HUES64 (cell line): ENCODE data around the gene REPIN1.

Source experiments
- H3K27ac ChIP-seq: 2 replicates; pipeline ENCODE4 v1.7.0; 2013; ENCODE audit warnings: low read depth, low read length, inconsistent platforms
- H3K27me3 ChIP-seq: 2 replicates; pipeline ENCODE4 v1.6.1; 2013; ENCODE audit warnings: mild to moderate bottlenecking, low read length; ENCODE audit not compliant: insufficient read depth
- H3K36me3 ChIP-seq: 2 replicates; pipeline ENCODE4 v1.6.1; 2013; ENCODE audit warnings: mild to moderate bottlenecking, low read length; ENCODE audit not compliant: insufficient read depth
- H3K4me1 ChIP-seq: 2 replicates; pipeline ENCODE4 v1.6.1; 2013; ENCODE audit warnings: mild to moderate bottlenecking, low read length, moderate library complexity; ENCODE audit not compliant: insufficient read depth
- H3K4me3 ChIP-seq: 2 replicates; pipeline ENCODE4 v1.5.1; 2013; ENCODE audit warnings: mild to moderate bottlenecking, low read length, moderate library complexity
- H3K9ac ChIP-seq: 2 replicates; pipeline ENCODE4 v1.6.1; 2013; ENCODE audit warnings: mild to moderate bottlenecking, low read depth, low read length
- H3K9me3 ChIP-seq: 2 replicates; pipeline ENCODE4 v1.6.1; 2013; ENCODE audit warnings: low read depth, low read length; ENCODE audit not compliant: insufficient read depth
- WGBS: fragments of 150-250, 120-280 bp; methylation state at CpG from one replicate; pipeline ENCODE4 v1.1.7; 2013; ENCODE audit warnings: missing lambda C conversion rate; 5-methylcytosine and 5-hydroxymethylcytosine counted together

REPIN1 gene

GRCh38 chr7:150378115-150378852, 9.7 kb downstream of the REPIN1 start:
- H3K4me3 ChIP-seq: peak overlapping the region; percentile 77
- H3K36me3 ChIP-seq: peaks cover 14% of the 10 kb centered on the region
- 7% methylated on average over 32 of the region's 32 CpGs for WGBS
- H3K9ac ChIP-seq: peak overlapping the region; percentile 94
- H3K27me3 ChIP-seq: no peaks in the 10 kb centered on the region
- H3K9me3 ChIP-seq: no peaks in the 10 kb centered on the region
- peaks cover 62% of the 10 kb centered on the region for H3K4me1 ChIP-seq
- peak overlapping the region; percentile 99 for H3K27ac ChIP-seq

DNA sequence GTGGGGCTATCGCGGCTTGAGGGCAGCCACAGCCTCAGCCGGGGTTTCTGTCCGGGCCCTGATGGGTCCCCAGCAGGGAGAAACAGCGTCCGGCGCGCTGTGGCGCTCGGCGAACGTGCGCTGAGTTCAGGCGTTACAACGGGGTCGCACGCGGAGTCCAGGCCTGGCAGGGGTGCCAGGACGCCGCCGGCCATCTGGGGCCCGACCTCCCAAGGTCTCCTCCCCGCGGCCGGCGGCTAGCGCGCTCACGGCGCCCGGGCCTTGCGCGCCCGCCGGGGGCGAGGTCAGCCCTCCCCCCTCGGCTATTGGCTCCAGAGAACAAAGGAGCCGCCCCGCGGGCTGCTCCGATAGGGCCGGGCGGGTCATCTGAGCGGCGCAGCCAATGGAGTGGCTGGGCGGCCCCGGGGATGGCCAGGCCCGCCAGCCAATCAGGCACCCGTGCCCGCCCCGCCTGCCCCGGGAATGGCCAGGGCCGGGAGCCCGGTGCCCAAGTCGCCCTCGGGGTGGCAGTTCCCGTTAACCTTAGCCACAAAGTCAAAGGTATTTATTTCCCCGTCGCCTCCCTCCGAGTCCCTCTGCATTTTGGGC, 10.3 kb downstream of the REPIN1 start, which contains the start of gene ZNF775:
TSS of gene ZNF775 (plus strand) at position 478 of the 588 bp plus-strand sequence. CDS start 9,141 bp downstream, outside the sequence.
- Histone ChIP-seq H3K27ac (peak within 1 kb of the TSS; percentile 99), H3K9me3 (no peaks in the 10 kb centered on the region), H3K27me3 (no peaks in the 10 kb centered on the region), H3K9ac (peak within 1 kb of the TSS; percentile 94), H3K4me3 (peak within 1 kb of the TSS; percentile 77), H3K4me1 (peaks cover 61% of the 10 kb centered on the region), H3K36me3 (peaks cover 8% of the 10 kb centered on the region)
- WGBS: under 1% methylated on average over 60 of the region's 60 CpGs

DNA sequence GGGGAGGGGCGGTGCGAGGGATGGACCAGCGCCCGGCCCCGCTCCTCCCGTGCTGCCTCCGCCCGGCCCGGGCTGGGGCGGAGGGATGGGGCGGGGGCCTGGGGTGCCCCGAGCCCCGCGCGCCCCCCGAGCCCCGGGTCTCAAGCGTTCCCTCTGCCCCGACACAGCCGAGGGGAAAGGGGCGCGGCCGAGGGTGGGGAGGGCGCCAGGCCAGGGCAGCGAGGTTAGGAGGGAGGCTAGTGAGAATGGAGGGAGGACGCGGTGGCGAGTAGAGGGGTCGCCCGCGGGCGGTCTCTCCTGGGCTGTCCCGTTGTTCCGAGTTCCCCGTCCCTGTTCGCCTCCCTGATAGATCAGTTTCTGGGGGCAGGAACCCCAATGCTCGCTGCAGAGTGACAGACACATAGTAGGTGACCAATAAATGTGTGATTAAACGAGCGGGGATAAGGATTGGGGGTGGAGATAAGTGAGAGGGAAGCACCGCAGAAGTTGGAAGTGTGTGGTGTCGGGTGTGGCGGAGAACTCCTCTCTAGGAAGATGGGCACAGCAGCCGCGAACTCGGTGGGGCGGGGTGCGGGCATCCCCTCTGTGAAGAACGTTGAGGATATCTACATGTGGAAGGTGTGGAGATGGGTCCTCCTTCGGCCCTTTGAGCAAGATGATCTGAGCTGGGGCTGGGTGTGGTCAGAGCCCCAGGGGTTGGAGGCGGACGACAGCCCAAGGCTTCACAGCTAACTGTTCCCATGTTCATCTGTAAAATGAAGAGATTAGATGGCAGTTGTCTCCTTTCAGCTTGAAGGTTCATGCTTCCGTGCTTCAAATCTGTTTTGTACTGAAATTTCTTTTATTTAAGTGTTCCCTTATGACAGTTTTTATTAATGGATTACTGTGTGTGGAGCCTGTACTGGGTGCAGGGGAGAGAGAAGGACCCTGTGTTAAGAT, 11.1 kb downstream of the REPIN1 start:
- H3K4me1 ChIP-seq: peaks cover 68% of the 10 kb centered on the region
- under 1% methylated on average over 52 of the region's 52 CpGs for WGBS
- H3K4me3 ChIP-seq: peak overlapping the region; percentile 77
- H3K27ac ChIP-seq: peak overlapping the region; percentile 91
- peaks cover under 1% of the 10 kb centered on the region; the same call in 1 of the 2 replicates for H3K36me3 ChIP-seq
- no peaks in the 10 kb centered on the region for H3K9me3 ChIP-seq
- peak overlapping the region; percentile 80 for H3K9ac ChIP-seq
- H3K27me3 ChIP-seq: no peaks in the 10 kb centered on the region

GRCh38 chr7:150380463-150380862, 11.8 kb downstream of the REPIN1 start:
- Histone ChIP-seq H3K4me1 (peaks cover 76% of the 10 kb centered on the region), H3K9me3 (no peaks in the 10 kb centered on the region), H3K27ac (no peak overlapping the region), H3K4me3 (peak overlapping the region; percentile 77), H3K36me3 (peaks cover 1% of the 10 kb centered on the region; the same call in 1 of the 2 replicates), H3K27me3 (no peaks in the 10 kb centered on the region), H3K9ac (peak overlapping the region; percentile 80; the same call in 1 of the 2 replicates)
- WGBS: 64% methylated on average over 11 of the region's 11 CpGs

GRCh38 chr7:150381096-150381495, 12.5 kb downstream of the REPIN1 start:
- Histone ChIP-seq H3K4me3 (peak overlapping the region; percentile 77; the same call in 1 of the 2 replicates), H3K9me3 (no peaks in the 10 kb centered on the region), H3K4me1 (peaks cover 77% of the 10 kb centered on the region), H3K9ac (no peak overlapping the region), H3K27me3 (no peaks in the 10 kb centered on the region), H3K27ac (no peak overlapping the region), H3K36me3 (peaks cover 5% of the 10 kb centered on the region; the same call in 1 of the 2 replicates)
- WGBS: 64% methylated on average over 9 of the region's 9 CpGs

DNA sequence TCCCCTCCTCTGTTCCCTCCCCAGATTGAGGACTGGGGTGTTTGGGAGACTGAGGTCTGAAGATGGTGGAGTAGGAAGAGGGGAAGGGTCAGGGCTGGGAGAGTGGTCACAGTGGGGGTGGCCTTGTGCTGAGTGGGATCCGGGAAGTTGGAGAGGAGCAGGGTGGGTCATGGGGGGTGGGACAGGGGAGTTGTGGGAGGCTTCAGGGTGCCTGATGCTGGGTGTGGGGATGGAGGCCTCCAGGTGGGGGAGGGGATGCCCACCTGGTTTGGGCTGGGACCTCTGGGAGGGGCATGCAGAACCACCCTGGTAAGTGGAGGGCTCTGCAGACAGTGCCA, 13.1 kb downstream of the REPIN1 start:
- H3K4me3 ChIP-seq: no peak overlapping the region

GRCh38 chr7:150382123-150382843, 13.7 kb downstream of the REPIN1 start:
- Histone ChIP-seq H3K9me3 (no peaks in the 10 kb centered on the region), H3K9ac (no peak overlapping the region), H3K36me3 (peaks cover 5% of the 10 kb centered on the region; the same call in 1 of the 2 replicates), H3K4me1 (peaks cover 71% of the 10 kb centered on the region), H3K27me3 (no peaks in the 10 kb centered on the region), H3K27ac (no peak overlapping the region), H3K4me3 (no peak overlapping the region)
- 88% methylated on average over 20 of the region's 20 CpGs for whole genome bisulfite sequencing

More for the DNA sequence above, 13.1 kb downstream of the REPIN1 start:
- H3K36me3 ChIP-seq: peaks cover 5% of the 10 kb centered on the region; the same call in 1 of the 2 replicates
- 100% methylated on average over 1 of the region's 1 CpG for WGBS
- H3K9ac ChIP-seq: no peak overlapping the region
- H3K27ac ChIP-seq: no peak overlapping the region
- peaks cover 76% of the 10 kb centered on the region for H3K4me1 ChIP-seq
- no peaks in the 10 kb centered on the region for H3K9me3 ChIP-seq
- no peaks in the 10 kb centered on the region for H3K27me3 ChIP-seq

GRCh38 chr7:150382844-150383225, 14.2 kb downstream of the REPIN1 start:
- Histone ChIP-seq H3K4me1 (peaks cover 66% of the 10 kb centered on the region), H3K9me3 (no peaks in the 10 kb centered on the region), H3K9ac (no peak overlapping the region), H3K27me3 (no peaks in the 10 kb centered on the region), H3K4me3 (no peak overlapping the region), H3K36me3 (peaks cover 5% of the 10 kb centered on the region; the same call in 1 of the 2 replicates), H3K27ac (no peak overlapping the region)
- 88% methylated on average over 4 of the region's 4 CpGs for WGBS

GRCh38 chr7:150383710-150384397, 15.2 kb downstream of the REPIN1 start:
- Histone ChIP-seq H3K4me1 (peaks cover 59% of the 10 kb centered on the region), H3K27me3 (no peaks in the 10 kb centered on the region), H3K36me3 (peaks cover 8% of the 10 kb centered on the region; the same call in 1 of the 2 replicates), H3K27ac (peak overlapping the region; percentile 92), H3K4me3 (peak overlapping the region; percentile 27), H3K9me3 (no peaks in the 10 kb centered on the region), H3K9ac (peak overlapping the region; percentile 75)
- 24% methylated on average over 22 of the region's 22 CpGs for WGBS
